ENCODE results near the gene RPRD2.
A peak's percentile ranks its signal among the peaks of the same experiment; 100 is the strongest.
"Not testable (repeated sequence)": the region's sequence is repeated elsewhere in the genome, so short reads cannot be mapped to it uniquely, and the experiment has no call there.

RPRD2 gene

GRCh38 chr1:150363426-150364230 is at the start of gene RPRD2:
Gene RPRD2, plus strand, starts transcription at chr1:150364147. Its CDS starts 568 bp downstream, at chr1:150364715.
- peak; percentile 97 to 98 for DNase-seq (ENCODE audit: low read depth in 2 of 2)

GRCh38 chr1:150314691-150315090 is 49.3 kb upstream of the RPRD2 start:
- not testable (repeated sequence) for DNase-seq (ENCODE audit: low read depth in 2 of 2)

- DNase-seq (ENCODE audit: low read depth in 2 of 2): no peak
Measured at GRCh38 chr1:150320667-150320978, 43.3 kb upstream of the RPRD2 start.

- no peak for DNase-seq (ENCODE audit: low read depth in 2 of 2)
Measured at GRCh38 chr1:150321826-150322166, 42.2 kb upstream of the RPRD2 start.

GRCh38 chr1:150322310-150322709 is 41.6 kb upstream of the RPRD2 start:
- no peak for DNase-seq (ENCODE audit: low read depth in 2 of 2)

GRCh38 chr1:150332651-150333290 is 31.2 kb upstream of the RPRD2 start:
- DNase-seq (ENCODE audit: low read depth in 2 of 2): no peak

GRCh38 chr1:150346316-150346715 is 17.6 kb upstream of the RPRD2 start:
- no peak for DNase-seq (ENCODE audit: low read depth in 2 of 2)

- DNase-seq (ENCODE audit: low read depth in 2 of 2): no peak
Measured at GRCh38 chr1:150352866-150353265, 11.1 kb upstream of the RPRD2 start.

GRCh38 chr1:150362721-150363425 is 1.1 kb upstream of the RPRD2 start:
- DNase-seq (ENCODE audit: low read depth in 2 of 2): no peak

- DNase-seq (ENCODE audit: low read depth in 2 of 2): peak; percentile 73 to 75
Measured at GRCh38 chr1:150364231-150365003, 470 bp downstream of the RPRD2 start.

GRCh38 chr1:150365941-150366340 is 2.0 kb downstream of the RPRD2 start:
- DNase-seq (ENCODE audit: low read depth in 2 of 2): no peak

- DNase-seq (ENCODE audit: low read depth in 2 of 2): no peak
Measured at GRCh38 chr1:150366416-150367296, 2.7 kb downstream of the RPRD2 start.

- no peak for DNase-seq (ENCODE audit: low read depth in 2 of 2)
Measured at GRCh38 chr1:150371110-150371509, 7.2 kb downstream of the RPRD2 start.

- no peak for DNase-seq (ENCODE audit: low read depth in 2 of 2)
Measured at GRCh38 chr1:150372580-150372979, 8.6 kb downstream of the RPRD2 start.

GRCh38 chr1:150376110-150376509 is 12.2 kb downstream of the RPRD2 start:
- DNase-seq (ENCODE audit: low read depth in 2 of 2): no peak

GRCh38 chr1:150383631-150384324 is 19.8 kb downstream of the RPRD2 start:
- no peak for DNase-seq (ENCODE audit: low read depth in 2 of 2)

- DNase-seq (ENCODE audit: low read depth in 2 of 2): no peak
Measured at GRCh38 chr1:150385537-150386445, 21.8 kb downstream of the RPRD2 start.

GRCh38 chr1:150386592-150386991 is 22.6 kb downstream of the RPRD2 start:
- DNase-seq (ENCODE audit: low read depth in 2 of 2): no peak

- DNase-seq (ENCODE audit: low read depth in 2 of 2): no peak
Measured at GRCh38 chr1:150387200-150387599, 23.3 kb downstream of the RPRD2 start.
